HL-60/S4 (cell line): ENCODE measurements around the gene TTBK2.
"Not testable (repeated sequence)": the region's sequence is repeated elsewhere in the genome, so short reads cannot be mapped to it uniquely, and the experiment has no call there.

Source experiments
- in situ Hi-C: fragments of 300-500 bp; cut with MboI; formaldehyde crosslinking; loops from 2 replicates; pipeline ENCODE4 v1.14.3; 2022; ENCODE audit warnings: low sequenced_read_pairs

Gene TTBK2

DNA sequence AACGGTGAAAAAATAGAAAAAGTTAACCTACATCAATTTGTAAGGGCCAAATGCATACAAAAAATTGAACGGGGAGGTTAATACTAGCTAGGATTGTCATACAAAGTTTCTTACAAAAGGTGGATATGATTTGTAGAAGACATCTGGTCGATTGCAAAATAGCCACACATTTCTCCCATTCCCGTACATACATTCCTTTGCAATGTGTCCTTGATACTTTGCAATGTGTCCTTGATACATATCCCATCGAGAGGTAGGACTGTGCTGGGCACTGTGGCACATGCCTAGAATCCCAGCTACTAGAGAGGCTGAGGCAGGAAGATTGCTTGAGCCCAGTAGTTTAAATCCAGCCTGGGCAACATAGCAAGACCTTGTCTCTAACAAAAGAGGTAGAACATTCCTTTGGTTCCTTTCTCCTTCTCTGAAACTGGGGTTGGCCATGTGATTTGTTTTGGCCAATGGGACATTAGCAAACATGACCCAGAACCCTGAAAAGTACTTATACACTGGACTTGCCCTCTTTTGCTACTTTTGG is 9.5 kb downstream of the TTBK2 start:
- in situ Hi-C loops: no loop called here

DNA sequence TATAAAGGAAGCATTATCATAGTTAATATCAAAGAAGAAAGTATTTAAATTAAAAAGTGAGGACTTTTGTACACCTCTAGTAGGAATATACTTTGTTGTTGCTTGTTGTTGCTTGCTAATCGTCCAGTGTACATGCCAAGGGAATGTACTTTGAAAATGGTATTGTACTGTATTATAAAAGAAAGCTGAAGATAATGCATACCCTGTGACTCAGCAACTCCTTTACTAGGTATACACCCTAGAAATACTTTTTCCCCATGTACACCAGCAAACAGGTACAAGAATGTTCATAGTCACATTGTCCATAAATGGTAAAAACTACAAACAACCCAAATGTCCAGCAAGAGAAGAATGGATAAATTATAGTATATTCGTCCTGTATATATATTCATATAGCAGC is 12.0 kb downstream of the TTBK2 start:
- in situ Hi-C loops: no loop called here

DNA sequence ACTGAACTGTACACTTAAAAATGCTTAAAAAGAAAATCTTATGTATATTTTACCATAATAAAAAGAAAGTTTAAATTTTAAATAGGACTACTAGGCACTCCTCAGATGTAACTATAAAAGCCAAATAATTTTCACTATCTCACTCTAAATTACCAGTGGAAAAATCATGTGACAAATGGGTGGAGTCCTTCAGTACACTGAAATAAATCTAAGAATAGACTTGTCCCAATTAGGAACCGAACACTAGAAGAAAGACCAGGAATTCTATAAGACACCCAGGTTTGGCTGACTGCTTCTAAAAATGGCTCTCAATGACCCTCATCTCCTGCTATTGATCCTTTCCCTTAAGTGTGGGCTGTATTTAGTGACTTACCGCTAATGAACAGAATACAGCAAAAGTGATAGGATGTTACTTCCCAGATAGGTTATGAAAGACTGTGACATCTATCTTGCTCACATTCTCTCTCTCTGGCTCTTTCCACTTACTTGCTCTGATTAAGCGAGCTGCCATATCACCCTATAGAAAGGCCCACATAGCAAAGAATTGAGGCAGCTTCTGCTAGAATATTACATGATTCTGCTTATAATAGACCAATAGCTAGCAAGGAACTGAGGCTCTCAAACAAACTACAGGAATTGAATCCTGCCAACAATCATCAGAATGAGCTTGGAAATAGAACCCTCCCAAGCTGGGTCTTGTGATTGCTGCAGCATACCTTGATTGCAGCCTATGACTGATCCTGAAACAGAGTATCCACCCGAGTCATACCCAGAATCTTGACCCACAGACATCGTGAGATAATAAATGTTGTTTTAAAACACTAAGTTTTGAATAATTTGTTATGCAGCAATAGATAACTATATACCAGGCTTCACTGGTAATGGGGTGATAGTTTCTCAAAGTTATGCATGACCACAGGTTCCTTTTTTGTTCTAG is 16.9 kb downstream of the TTBK2 start:
- in situ Hi-C loops: no loop called here

DNA sequence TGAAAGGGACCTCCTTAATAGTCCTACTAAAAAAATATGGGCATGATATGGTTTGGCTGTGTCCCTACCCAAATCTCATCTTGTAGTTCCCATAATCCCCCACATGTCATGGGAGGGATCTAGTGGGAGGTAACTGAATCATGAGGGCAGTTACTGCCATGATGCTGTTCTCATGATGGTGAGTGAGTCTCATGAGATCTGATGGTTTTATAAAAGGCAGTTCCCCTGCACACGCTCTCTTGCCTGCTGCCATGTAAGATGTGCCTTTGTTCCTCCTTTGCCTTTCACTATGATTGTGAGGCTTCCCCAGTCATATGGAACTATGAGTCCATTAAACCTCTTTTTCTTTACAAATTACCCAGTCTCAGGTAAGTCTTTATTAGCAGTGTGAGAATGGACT is 26.7 kb downstream of the TTBK2 start:
- in situ Hi-C loops: not testable (repeated sequence)

DNA sequence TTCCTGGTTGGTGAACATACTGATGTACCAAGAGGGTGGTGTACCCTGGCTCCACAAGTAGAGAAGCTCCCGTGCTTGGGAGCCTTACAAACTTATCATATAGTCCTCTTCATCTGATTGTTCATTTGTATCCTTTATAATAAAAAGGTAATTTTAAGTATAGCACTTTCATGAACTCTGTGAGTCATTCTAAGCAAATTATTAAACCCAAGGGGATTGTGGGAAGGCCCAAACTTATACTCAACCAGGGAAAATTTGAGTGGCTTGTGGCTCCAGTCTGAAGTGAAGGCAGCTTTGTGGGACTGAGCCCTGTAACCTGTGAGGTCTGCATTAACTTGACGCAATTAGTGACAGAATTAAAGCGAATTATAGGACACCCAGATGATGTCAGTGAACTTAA is 29.0 kb downstream of the TTBK2 start:
- in situ Hi-C loops: no loop called here

DNA sequence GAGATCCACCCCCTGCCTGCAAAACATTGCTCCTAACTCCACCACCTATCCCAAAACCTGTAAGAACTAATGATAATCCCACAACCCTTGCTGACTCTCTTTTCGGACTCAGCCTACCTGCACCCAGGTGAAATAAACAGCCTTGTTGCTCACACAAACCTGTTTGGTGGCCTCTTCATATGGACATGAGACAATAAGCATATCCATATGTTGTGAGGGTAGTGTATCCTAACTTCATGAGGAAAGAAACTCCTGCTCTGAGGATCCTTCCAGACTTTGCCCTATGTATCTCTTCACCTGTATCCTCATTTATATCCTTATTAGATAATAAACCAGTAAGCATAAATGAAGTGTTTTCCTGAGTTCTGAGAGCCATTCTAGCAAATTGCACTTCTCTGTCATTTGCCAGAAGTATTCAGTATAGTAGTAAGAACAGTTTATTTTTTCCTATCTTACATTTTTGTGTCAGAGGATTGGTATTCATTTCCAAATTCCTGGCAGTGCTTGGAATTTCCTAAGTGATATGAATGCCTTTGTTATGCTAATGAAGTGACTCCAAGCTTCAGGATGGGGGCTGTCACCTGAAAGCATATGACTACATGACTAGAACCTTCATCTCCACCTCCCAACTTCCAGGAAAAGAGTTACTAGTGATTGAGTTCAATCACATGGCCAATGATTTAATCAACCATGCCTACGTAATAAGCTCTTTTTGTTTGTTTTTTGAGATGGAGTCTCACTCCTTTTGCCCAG is 30.2 kb downstream of the TTBK2 start:
- in situ Hi-C loops: no loop called here

DNA sequence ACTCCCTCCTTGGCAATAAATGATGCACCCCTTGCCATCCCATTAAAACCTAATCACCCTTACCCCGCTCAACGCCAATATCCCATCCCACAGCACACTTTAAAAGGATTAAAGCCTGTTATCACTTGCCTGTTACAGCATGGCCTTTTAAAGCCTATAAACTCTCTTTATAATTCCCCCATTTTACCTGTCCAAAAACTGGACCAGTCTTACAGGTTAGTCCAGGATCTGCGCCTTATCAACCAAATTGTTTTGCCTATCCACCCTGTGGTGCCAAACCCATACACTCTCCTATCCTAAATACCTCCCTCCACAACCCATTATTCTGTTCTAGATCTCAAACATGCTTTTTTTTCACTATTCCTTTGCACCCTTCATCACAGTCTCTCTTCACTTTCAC is 33.2 kb downstream of the TTBK2 start:
- in situ Hi-C loops: not testable (repeated sequence)

DNA sequence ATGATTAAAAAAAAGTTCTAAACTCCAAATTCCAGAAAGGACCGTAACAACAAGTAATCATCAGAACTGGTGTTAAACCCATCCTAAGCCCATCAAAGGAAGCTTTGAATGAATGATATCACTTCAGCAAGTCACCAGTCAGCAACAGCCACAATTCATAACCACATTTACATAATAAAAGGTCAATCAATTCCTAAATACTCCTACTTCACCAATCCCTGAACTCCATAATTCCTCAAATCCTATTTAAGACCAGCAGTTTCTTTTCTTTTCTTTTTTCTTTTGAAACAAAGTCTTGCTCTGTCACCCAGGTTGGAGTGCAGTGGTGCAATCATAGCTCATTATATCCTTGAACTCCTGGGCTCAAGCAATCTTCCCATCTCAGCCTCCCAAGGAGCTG is 40.5 kb downstream of the TTBK2 start:
- in situ Hi-C loops: no loop called here

DNA sequence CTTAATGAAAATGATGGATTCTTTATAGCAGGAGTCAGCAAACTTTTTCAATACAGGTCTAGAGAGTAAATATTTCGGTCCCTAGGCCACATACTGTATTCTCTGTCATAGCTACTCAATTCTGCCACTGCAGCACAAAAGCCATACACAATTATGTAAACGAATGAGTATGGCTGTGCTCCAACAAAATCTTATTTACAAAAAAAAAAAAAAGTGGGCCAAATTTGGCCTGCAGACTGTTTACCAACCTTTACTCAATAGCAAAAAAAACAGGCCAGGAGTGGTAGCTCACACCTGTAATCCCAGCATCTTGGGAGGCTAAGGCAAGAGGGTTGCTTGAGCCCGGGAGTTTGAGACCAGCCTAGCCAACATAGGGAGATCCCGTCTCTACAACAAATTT is 41.1 kb downstream of the TTBK2 start:
- in situ Hi-C loops: no loop called here

DNA sequence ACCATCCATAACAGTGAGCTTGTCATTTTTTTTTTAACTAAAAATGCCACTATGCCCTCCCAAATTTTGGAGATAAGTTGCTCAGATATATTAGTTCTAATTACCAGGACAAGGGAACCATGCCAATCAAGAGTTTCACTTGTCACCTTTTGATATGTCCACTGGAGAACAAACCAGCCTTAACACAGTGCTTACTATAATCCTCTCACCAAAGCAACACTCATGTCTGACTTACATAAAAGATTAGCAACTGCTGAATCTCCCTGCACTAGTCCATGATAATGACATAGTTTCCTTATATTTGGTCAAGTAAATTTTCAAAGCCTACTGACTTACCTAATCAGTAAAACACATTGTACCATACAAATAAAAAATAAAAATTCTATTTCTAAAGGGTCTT is 44.4 kb downstream of the TTBK2 start:
- in situ Hi-C loops: no loop called here

DNA sequence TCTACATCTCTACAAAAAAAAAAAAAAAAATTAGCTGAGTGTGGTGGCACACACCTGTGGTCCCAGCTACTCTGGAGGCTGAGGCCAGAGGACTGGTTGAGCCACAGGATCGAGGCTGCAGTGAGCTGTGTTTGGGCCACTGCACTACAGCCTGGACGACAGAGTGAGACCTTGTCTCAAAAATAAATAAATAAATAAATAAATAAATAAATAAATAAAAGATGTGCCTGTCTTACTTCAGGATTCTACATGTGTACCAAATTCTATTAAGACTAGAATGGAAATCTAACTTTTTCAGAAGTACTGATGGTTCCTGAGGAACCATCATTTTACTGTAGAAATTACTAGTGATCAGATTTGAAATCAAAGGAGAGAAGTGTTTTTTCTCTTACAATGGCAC is 51.9 kb downstream of the TTBK2 start:
- in situ Hi-C loops: no loop called here

DNA sequence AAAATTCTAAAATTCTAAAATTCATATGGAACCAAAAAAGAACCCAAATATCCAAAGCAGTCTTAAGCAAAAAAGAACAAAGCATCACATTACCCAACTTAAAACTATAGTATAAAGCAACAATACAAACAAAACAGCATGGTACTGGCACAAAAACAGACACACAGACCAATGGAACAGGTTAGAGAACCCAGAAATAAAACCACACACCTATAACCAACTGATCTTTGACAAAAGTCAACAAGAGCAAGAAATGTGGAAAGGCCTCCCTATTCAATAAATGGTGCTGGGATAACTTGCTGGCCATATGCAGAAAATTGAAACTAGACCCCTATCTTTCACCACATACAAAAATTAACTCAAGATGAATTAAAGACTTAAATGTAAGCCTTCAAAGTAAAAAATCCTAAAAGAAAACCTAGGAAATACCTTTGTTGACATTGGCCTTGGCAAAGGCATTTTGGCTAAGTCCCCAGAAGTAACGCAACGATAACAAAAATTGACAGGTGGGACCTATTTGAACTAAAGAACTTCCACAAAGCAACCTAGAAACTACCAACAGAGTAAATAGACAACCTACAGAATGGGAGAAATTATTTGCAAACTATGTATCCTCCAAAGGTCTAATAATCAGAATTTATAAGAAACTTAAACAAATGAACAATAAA is 56.9 kb downstream of the TTBK2 start:
- in situ Hi-C loops: no loop called here

DNA sequence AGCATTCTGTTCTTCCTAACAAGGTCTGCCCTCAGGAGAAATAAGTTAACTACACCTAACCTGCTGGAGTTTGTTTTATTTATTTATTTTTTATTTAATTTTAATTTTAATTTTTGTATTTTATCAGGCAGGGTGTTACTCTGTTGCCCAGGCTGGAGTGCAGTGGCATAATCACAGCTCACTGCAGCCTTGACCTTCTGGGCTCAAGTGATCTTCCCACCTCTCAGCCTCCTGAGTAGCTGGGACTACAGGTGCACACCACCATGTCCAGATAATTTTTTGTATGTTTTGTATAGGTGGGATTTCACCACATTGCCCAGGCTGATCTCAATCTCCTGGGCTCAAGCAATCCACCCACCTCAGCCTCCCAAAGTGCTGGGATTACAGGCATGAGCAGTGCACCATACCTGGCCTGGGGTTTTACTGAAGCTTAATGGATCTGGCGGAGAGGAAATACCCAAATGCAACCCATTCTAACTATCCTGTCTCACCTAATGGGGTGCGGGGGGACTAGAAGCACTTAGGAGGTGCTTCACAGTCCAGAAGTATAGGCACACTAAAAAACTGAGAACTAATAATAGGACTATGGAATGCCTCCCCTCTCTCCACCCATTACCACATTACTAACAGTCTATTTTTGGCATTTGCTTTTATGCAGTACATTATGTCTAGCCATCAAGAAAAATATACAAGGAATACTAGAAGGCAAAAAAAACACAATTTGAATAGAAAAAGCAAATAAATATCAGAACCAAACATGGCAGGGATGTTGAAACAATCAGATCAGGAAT is 61.4 kb downstream of the TTBK2 start:
- in situ Hi-C loops: no loop called here

DNA sequence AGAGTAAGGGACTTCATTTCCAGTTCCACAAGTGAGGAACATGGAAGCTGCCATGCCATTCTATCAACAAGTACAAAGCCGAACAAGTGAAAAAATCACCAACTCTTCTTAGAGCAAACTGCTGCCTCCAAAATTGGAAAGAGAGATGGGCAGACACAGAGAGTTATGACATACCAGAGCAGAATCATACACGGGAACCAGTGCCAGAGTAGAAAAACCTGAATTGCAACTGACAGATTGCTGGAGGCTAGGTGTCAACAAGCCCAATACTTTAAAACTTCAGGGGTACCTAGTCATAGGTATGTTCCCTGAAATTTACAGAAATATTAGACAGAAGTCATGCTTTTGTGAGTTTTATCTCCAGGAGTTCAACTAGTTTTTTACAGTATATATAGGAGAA is 62.0 kb downstream of the TTBK2 start:
- in situ Hi-C loops: no loop called here

DNA sequence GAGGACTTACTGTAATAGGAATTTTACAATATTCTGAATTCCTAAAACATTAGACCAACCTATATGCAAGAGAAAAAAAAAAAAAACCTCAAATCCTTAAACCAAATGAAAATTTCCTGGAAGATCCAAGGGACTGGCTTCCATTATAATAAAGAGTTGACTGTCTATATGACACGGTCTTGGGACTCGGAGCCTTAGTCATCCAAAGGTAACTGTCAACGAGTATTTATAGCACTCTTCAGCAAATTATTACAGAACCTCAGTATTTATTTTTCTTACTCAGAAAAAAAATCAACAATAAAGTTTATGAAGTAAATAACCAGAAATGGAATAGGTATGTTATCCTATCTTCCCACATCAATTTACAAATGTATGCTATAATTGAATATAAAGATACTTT is 66.0 kb downstream of the TTBK2 start:
- in situ Hi-C loops: no loop called here

DNA sequence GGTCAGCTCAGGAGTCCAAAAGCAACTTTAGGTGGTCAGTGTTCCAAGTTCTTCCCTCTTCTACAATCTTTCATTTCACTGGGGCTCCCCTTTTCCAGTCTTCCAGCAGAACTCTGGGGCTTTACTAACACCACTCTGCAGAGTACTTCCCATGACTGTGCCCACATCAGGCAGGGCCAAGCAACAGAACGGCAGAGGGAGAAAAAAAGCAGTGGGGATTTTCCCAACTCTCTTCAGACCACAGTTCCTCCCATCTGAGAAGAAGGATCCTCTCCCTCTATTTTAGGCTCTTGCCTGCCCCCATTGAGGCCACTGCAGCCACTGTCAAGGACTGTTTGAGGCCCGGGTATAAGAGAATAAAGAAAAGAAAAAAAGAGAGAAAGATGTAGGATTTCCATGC is 70.7 kb downstream of the TTBK2 start:
- in situ Hi-C loops: no loop called here

DNA sequence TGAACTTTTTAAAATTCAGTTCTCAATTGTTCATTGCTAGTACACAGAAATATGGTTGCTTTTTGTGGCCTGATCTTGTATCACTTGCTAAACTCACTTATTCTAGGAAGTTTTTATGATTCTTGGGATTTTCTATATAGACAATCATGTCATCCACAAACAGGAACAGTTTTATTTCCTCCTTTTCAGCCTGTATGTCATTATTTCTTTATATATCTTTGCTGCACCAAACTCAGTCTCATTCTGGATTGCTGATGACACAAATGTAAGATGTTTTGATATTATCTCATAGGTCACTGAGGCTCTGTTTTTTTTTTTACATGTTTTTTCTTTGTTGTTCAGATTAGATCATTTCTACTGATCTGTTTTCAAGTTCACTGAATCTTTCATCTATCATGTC is 71.7 kb downstream of the TTBK2 start:
- in situ Hi-C loops: no loop called here

DNA sequence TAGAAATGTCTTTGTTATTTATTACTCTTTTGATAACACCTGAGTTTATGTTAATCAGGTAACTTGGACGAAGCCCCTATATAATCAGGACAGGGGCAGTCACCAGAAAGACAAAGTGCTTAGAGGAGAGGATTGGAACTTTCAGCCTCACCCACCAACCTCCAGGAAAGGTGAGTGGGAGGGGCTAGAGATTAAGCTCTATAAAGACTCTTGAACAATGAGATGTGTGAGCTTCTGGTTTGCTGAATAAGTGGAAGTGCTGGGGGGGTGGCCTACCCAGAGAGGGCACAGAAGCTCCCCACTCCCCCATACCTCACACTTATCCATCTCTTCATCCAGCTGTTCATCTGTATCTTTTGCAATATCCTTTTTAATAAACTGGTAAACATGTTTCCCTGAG is 73.9 kb downstream of the TTBK2 start:
- in situ Hi-C loops: no loop called here

DNA sequence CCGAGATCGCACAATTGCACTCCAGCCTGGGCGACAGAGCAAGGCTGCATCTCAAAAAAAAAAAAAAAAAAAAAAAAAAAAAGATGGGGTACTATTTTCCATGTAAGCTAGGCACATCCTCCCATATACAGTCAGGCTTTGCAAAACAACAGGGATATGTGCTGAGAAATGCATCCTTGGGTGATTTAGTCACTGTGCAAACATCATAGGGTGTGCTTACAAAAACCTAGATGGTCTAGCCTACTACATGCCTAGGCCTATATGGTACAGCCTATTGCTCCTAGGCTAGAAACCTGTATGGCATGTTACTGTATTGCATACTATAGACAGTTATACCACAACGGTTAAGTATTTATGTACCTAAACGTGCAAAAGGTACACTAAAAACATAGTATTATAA is 75.0 kb downstream of the TTBK2 start:
- in situ Hi-C loops: no loop called here

DNA sequence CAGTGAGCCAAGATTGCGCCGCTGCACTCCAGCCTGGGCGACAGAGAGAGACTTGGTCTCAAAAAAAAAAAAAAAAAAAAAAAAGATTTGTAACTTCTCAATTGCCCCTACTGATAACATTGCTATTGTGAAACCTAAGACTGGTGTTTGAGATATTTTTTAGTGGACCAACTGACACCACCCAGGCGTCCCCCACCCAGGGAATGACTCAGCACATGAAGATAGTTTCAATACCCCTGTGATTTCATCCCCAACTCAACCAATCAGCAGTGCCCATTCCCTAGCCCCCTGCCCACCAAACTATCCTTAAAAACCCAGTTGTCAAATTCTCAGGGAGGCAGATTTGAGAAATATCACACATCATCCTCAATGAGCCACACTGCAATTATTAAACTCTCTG is 76.9 kb downstream of the TTBK2 start:
- in situ Hi-C loops: no loop called here

DNA sequence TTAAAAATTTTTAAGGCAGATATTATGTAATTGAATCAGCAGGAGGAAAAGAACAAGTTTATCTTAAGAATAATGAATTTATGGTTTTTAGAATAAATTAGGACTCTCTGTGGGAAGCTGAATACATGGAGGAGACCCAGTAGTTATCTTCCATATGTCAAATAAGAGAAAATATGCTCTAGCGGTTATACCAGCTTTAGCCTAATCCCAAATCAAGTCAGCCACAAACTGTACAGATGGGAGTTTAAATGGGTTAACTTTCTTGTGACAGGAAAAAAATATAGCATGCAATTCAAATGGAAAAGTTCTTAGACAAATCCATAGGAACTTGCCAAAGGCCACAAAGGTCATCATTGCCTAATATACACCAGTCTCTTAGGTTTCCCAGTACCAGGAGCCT is 84.3 kb downstream of the TTBK2 start:
- in situ Hi-C loops: no loop called here
